H9 (cell line): ENCODE results near the gene TMEM156. TPM values are rescaled to one million over a fixed set of nuclear protein-coding genes. Genes with fewer than 3 reads are reported as not detected.
"Not testable (repeated sequence)": the region's sequence is repeated elsewhere in the genome, so short reads cannot be mapped to it uniquely, and the experiment has no call there.

Source experiments
- DNase-seq: peaks from one replicate; pipeline ENCODE4 v3.0.0-alpha.2; 2017
- H2AFZ ChIP-seq: one replicate; pipeline ENCODE4 v1.6.1; 2013; ENCODE audit warnings: mild to moderate bottlenecking, low read length, control low read depth, moderate library complexity
- H2AK5ac ChIP-seq: 2 replicates; pipeline ENCODE4 v1.6.1; 2013; ENCODE audit warnings: low read length, control low read depth, mixed read lengths; ENCODE audit not compliant: insufficient read length
- H2BK120ac ChIP-seq: one replicate; pipeline ENCODE4 v1.6.1; 2013; ENCODE audit warnings: low read depth, mild to moderate bottlenecking, low read length, control low read depth, inconsistent platforms; ENCODE audit not compliant: poor library complexity, severe bottlenecking
- H2BK12ac ChIP-seq: 2 replicates; pipeline ENCODE4 v1.6.1; 2013; ENCODE audit warnings: low read length, control low read depth, mixed read lengths, low read depth; ENCODE audit not compliant: insufficient read length
- H2BK15ac ChIP-seq: 2 replicates; pipeline ENCODE4 v1.6.1; 2013; ENCODE audit warnings: low read depth, low read length, control low read depth
- H2BK20ac ChIP-seq: one replicate; pipeline ENCODE4 v1.6.1; 2013; ENCODE audit warnings: low read depth, mild to moderate bottlenecking, low read length, control low read depth, inconsistent platforms; ENCODE audit not compliant: poor library complexity, severe bottlenecking
- H2BK5ac ChIP-seq: 2 replicates; pipeline ENCODE4 v1.6.1; 2013; ENCODE audit warnings: low read length, control low read depth, mixed read lengths; ENCODE audit not compliant: insufficient read length
- H3K14ac ChIP-seq: 2 replicates; pipeline ENCODE4 v1.6.1; 2013; ENCODE audit warnings: low read length, control low read depth; ENCODE audit not compliant: insufficient read depth
- H3K18ac ChIP-seq: 2 replicates; pipeline ENCODE4 v1.6.1; 2013; ENCODE audit warnings: low read depth, mild to moderate bottlenecking, mixed read lengths, low read length, control low read depth; ENCODE audit not compliant: insufficient read length
- H3K23ac ChIP-seq: 2 replicates; pipeline ENCODE4 v1.6.1; 2013; ENCODE audit warnings: low read length, control low read depth, mixed read lengths, low read depth; ENCODE audit not compliant: insufficient read length
- H3K23me2 ChIP-seq: 2 replicates; pipeline ENCODE4 v1.6.1; 2013; ENCODE audit warnings: low read depth, mild to moderate bottlenecking, mixed read lengths, low read length, control low read depth; ENCODE audit not compliant: insufficient read length, poor library complexity, severe bottlenecking
- H3K27ac ChIP-seq: 2 replicates; pipeline ENCODE4 v1.5.1; 2013; ENCODE audit warnings: low read length, control low read depth, mixed read lengths, low read depth; ENCODE audit not compliant: insufficient read length
- H3K27me3 ChIP-seq: 2 replicates; pipeline ENCODE4 v1.6.1; 2013; ENCODE audit warnings: low read length, control low read depth, inconsistent platforms; ENCODE audit not compliant: insufficient read depth
- H3K4ac ChIP-seq: 2 replicates; pipeline ENCODE4 v1.6.1; 2013; ENCODE audit warnings: low read depth, mild to moderate bottlenecking, control low read depth, inconsistent platforms, low read length, moderate library complexity
- H3K4me1 ChIP-seq: 2 replicates; pipeline ENCODE4 v1.6.1; 2013; ENCODE audit warnings: low read length, control low read depth, inconsistent platforms; ENCODE audit not compliant: insufficient read depth
- H3K4me2 ChIP-seq: 2 replicates; pipeline ENCODE4 v1.6.1; 2013; ENCODE audit warnings: low read length, control low read depth, mixed read lengths; ENCODE audit not compliant: insufficient read length, insufficient read depth
- H3K56ac ChIP-seq: 2 replicates; pipeline ENCODE4 v1.6.1; 2013; ENCODE audit warnings: low read depth, mild to moderate bottlenecking, mixed read lengths, low read length, control low read depth; ENCODE audit not compliant: insufficient read length
- H3K79me1 ChIP-seq: 2 replicates; pipeline ENCODE4 v1.6.1; 2013; ENCODE audit warnings: low read depth, mild to moderate bottlenecking, moderate library complexity, low read length, control low read depth, inconsistent platforms; ENCODE audit not compliant: insufficient read depth, poor library complexity, severe bottlenecking
- H3K79me2 ChIP-seq: 2 replicates; pipeline ENCODE4 v1.6.1; 2013; ENCODE audit warnings: low read length, control low read depth, inconsistent platforms; ENCODE audit not compliant: insufficient read depth
- H3K9ac ChIP-seq: 2 replicates; pipeline ENCODE4 v1.6.1; 2013; ENCODE audit warnings: low read length, control low read depth, mixed read lengths; ENCODE audit not compliant: insufficient read length; ENCODE audit errors: extremely low read depth
- H3K9me3 ChIP-seq: one replicate; pipeline ENCODE4 v1.6.1; 2013; ENCODE audit warnings: low read depth, low read length, inconsistent platforms; ENCODE audit not compliant: control insufficient read depth
- H3T11ph ChIP-seq: one replicate; pipeline ENCODE4 v1.6.1; 2013; ENCODE audit warnings: mild to moderate bottlenecking, low read length, control low read depth, inconsistent platforms
- H4K20me1 ChIP-seq: one replicate; pipeline ENCODE4 v1.6.1; 2013; ENCODE audit not compliant: control insufficient read depth, insufficient read length, insufficient read depth
- H4K5ac ChIP-seq: 2 replicates; pipeline ENCODE4 v1.6.1; 2013; ENCODE audit warnings: low read depth, mild to moderate bottlenecking, mixed read lengths, low read length, control low read depth; ENCODE audit not compliant: insufficient read length
- H4K8ac ChIP-seq: replicated peaks from 2 replicates; pipeline ENCODE4 v1.6.1; 2013; ENCODE audit warnings: low read length, control low read depth, mixed read lengths, low read depth; ENCODE audit not compliant: insufficient read length
- H4K91ac ChIP-seq: 2 replicates; pipeline ENCODE4 v1.6.1; 2013; ENCODE audit warnings: low read depth, mild to moderate bottlenecking, moderate library complexity, mixed read lengths, low read length, control low read depth; ENCODE audit not compliant: insufficient read length
- H3K27ac Mint-ChIP-seq, 3 experiments: 2 replicates in 2 of 3; 3 replicates in 1 of 3; pipeline ENCODE4 v1.8.0; 2020 to 2021; ENCODE audit warnings: mixed read lengths in 3 of 3, mild to moderate bottlenecking in 1 of 3, moderate library complexity in 1 of 3
- H3K27me3 Mint-ChIP-seq: 2 replicates; pipeline ENCODE4 v1.8.0; 2021; ENCODE audit warnings: low read depth, mild to moderate bottlenecking, moderate library complexity, mixed read lengths
- H3K36me3 Mint-ChIP-seq, 3 experiments: 2 replicates in 2 of 3; 3 replicates in 1 of 3; pipeline ENCODE4 v1.8.0; 2020 to 2021; ENCODE audit warnings: low read depth in 3 of 3, mixed read lengths in 3 of 3; ENCODE audit not compliant: insufficient read depth in 1 of 3
- H3K4me1 Mint-ChIP-seq, 2 experiments: 2 replicates each; pipeline ENCODE4 v1.8.0; 2020; ENCODE audit warnings: mixed read lengths in 2 of 2
- H3K4me3 Mint-ChIP-seq, 2 experiments: 2 replicates in 1 of 2; 3 replicates in 1 of 2; pipeline ENCODE4 v1.8.0; 2020 to 2021; ENCODE audit warnings: mild to moderate bottlenecking in 2 of 2, mixed read lengths in 2 of 2, moderate library complexity in 1 of 2
- H3K9me3 Mint-ChIP-seq, 2 experiments: 2 replicates in 1 of 2; 3 replicates in 1 of 2; pipeline ENCODE4 v1.8.0; 2020; ENCODE audit warnings: mild to moderate bottlenecking in 2 of 2, mixed read lengths in 2 of 2, moderate library complexity in 1 of 2
- WGBS: extraction: QIAGEN DNeasy Blood & Tissue Kit; methylation state at CpG from one replicate; pipeline ENCODE4 v1.1.7; 2013; ENCODE audit warnings: missing lambda C conversion rate, low lambda C conversion rate, mixed read lengths; ENCODE audit not compliant: insufficient read length; ENCODE audit errors: extremely low coverage; 5-methylcytosine and 5-hydroxymethylcytosine counted together
- total RNA-seq: library from RNA; stranded (reverse); gene quantifications from 2 replicates; pipeline ENCODE4 v1.2.1, GENCODE V29; 2021
- TF ChIP-seq, protein P1 (sequence below): fragments of 200-600 bp; sonication (generic); conservative IDR thresholded peaks from 3 replicates; pipeline ENCODE4 v1.8.0; 2021; ENCODE audit warnings: antibody characterized with exemption, mild to moderate bottlenecking

Gene TMEM156
- total RNA-seq, 1 experiment from 2014 or later, result not detected

DNA sequence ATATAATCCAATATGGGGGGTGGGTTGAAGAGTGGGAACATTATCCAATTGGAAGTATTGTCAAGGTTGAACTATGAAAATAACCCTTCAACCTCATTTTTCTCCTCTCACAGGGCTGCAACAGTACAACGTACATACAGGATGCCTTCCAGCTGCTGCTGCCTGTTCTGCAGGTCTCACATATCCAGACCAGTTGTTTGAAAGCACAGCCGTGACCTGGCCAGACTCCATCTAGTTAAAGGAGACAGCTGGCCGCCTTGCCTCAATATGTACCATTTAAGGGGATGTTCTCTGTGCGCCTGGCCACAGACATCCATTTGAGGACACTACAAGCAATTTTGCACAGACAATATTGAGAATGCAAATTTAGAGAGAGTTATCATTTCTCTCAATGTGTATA lies 88.9 kb downstream of the TMEM156 start:
- H2BK12ac ChIP-seq, result no peak overlapping the region
- no peak overlapping the region for H3K4ac ChIP-seq
- no peak overlapping the region for H4K8ac ChIP-seq
- Mint-ChIP-seq H3K27ac (no peak overlapping the region), H3K4me3 (no peak overlapping the region), H3K27me3 (no peaks in the 10 kb centered on the region; the same call in 1 of the 2 replicates), H3K36me3 (0 out of 7 replicates have a peak, but pooled peaks cover 0 to under 1% (median 0%) of the 10 kb centered on the region in 3 experiments), H3K9me3 (no peaks in the 10 kb centered on the region), H3K4me1 (no peaks in the 10 kb centered on the region)
- no peaks in the 10 kb centered on the region for H3K79me1 ChIP-seq
- H4K20me1 ChIP-seq, result no peaks in the 10 kb centered on the region
- H2BK20ac ChIP-seq, result no peak overlapping the region
- H2BK5ac ChIP-seq, result no peak overlapping the region
- no peak overlapping the region for H3T11ph ChIP-seq
- H3K4me2 ChIP-seq, result no peak overlapping the region
- no peak overlapping the region for H4K5ac ChIP-seq
- no peak overlapping the region for H3K23ac ChIP-seq
- H3K23me2 ChIP-seq, result no peaks in the 10 kb centered on the region
- no peak overlapping the region for H3K56ac ChIP-seq
- no peak overlapping the region for H2AK5ac ChIP-seq
- no peaks in the 10 kb centered on the region for H3K79me2 ChIP-seq
- H3K9me3 ChIP-seq, result no peaks in the 10 kb centered on the region
- no peak overlapping the region for H2AFZ ChIP-seq
- H3K4me1 ChIP-seq, result no peaks in the 10 kb centered on the region
- no peak overlapping the region for H2BK120ac ChIP-seq
- no peak overlapping the region for H3K18ac ChIP-seq
- DNase-seq, result no peak
- no peak overlapping the region for H3K14ac ChIP-seq
- TF ChIP-seq, protein P1, sequence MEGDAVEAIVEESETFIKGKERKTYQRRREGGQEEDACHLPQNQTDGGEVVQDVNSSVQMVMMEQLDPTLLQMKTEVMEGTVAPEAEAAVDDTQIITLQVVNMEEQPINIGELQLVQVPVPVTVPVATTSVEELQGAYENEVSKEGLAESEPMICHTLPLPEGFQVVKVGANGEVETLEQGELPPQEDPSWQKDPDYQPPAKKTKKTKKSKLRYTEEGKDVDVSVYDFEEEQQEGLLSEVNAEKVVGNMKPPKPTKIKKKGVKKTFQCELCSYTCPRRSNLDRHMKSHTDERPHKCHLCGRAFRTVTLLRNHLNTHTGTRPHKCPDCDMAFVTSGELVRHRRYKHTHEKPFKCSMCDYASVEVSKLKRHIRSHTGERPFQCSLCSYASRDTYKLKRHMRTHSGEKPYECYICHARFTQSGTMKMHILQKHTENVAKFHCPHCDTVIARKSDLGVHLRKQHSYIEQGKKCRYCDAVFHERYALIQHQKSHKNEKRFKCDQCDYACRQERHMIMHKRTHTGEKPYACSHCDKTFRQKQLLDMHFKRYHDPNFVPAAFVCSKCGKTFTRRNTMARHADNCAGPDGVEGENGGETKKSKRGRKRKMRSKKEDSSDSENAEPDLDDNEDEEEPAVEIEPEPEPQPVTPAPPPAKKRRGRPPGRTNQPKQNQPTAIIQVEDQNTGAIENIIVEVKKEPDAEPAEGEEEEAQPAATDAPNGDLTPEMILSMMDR, result no peak
- H4K91ac ChIP-seq, result no peak overlapping the region
- no peak overlapping the region for H2BK15ac ChIP-seq
- H3K9ac ChIP-seq, result no peak overlapping the region
- H3K27ac ChIP-seq, result no peak overlapping the region
- H3K27me3 ChIP-seq, result no peaks in the 10 kb centered on the region
- no CpG with 5 or more reads among the region's 4 CpGs for WGBS

DNA sequence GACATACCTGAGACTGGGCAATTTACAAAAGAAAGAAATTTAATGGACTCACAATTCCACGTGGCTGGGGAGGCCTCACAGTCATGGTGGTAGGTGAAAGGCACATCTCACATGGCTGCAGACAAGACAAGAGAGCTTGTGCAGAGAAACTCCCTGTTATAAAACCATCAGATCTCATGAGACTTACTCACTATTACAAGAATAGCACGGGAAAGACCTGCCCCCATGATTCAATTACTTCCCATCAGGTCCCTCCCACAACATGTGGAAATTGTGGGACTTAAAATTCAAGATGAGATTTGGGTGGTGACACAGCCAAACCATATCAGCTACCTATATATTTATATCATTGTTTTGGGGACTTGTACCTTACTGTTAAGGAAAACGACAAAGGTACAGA lies 90.3 kb downstream of the TMEM156 start:
- H3K14ac ChIP-seq, H3K4ac ChIP-seq, H3K4me1 Mint-ChIP-seq, H3K36me3 Mint-ChIP-seq, H4K8ac ChIP-seq, DNase-seq, H3K9me3 ChIP-seq, H3K23ac ChIP-seq, H3K27ac Mint-ChIP-seq, H3K4me1 ChIP-seq, H3K79me1 ChIP-seq, H4K91ac ChIP-seq, H3K79me2 ChIP-seq, H3K18ac ChIP-seq, H3K23me2 ChIP-seq, H3K56ac ChIP-seq, H3K27ac ChIP-seq, H3K9ac ChIP-seq, H2AK5ac ChIP-seq, H3K4me2 ChIP-seq, H3K4me3 Mint-ChIP-seq, H3T11ph ChIP-seq, H2BK5ac ChIP-seq, H2BK120ac ChIP-seq, H3K27me3 ChIP-seq, H2BK20ac ChIP-seq, H2AFZ ChIP-seq, H2BK12ac ChIP-seq, H3K9me3 Mint-ChIP-seq, H4K20me1 ChIP-seq, H2BK15ac ChIP-seq, H3K27me3 Mint-ChIP-seq, H4K5ac ChIP-seq: not testable (repeated sequence)
- no CpG with 5 or more reads among the region's 3 CpGs for WGBS
